Colonic mucosa (tissue), 4 donors: Measurements from ENCODE around the gene PAPPA2. TPM values are rescaled to one million over a fixed set of nuclear protein-coding genes. Genes with fewer than 3 reads are reported as not detected.
A peak's percentile ranks its signal among the peaks of the same experiment; 100 is the strongest.

Experiments used
- DNase-seq: peaks from one replicate; pipeline ENCODE4 v3.0.0-alpha.2; 2020
- H3K27ac ChIP-seq: fragments of 200-600 bp; one replicate; pipeline ENCODE4 v1.8.0; 2021
- H3K27me3 ChIP-seq: fragments of 200-600 bp; one replicate; pipeline ENCODE4 v1.8.0; 2021
- H3K36me3 ChIP-seq: fragments of 200-600 bp; one replicate; pipeline ENCODE4 v1.8.0; 2021
- H3K4me1 ChIP-seq: fragments of 200-600 bp; one replicate; pipeline ENCODE4 v1.8.0; 2021; ENCODE audit warnings: mild to moderate bottlenecking
- H3K4me3 ChIP-seq: fragments of 200-600 bp; one replicate; pipeline ENCODE4 v1.8.0; 2021
- H3K9ac ChIP-seq, 2 donors: one replicate each; pipeline ENCODE4 v1.7.0; 2013; ENCODE audit warnings: control low read depth in 2 of 2, low read depth in 2 of 2, low read length in 2 of 2
- H3K9me3 ChIP-seq: fragments of 200-600 bp; one replicate; pipeline ENCODE4 v1.8.0; 2021
- intact Hi-C: fragments of 100-400 bp; cut with DNase I; formaldehyde crosslinking; loops from one replicate; pipeline ENCODE4 v1.14.1; 2022
- total RNA-seq, 2 donors: library from RNA; stranded (reverse); fragmentation: NEBNext Ultra II Directional in 1 of 2; extraction: Animal tissue kit (Norgen Biotek cat#: 25700) in 1 of 2; gene quantifications; one replicate each; pipeline ENCODE4 v1.2.1, GENCODE V29; 2021
- TF ChIP-seq, protein P1 (sequence below): fragments of 200-600 bp; IDR thresholded peaks from one replicate; pipeline ENCODE4 v1.8.0; 2022; ENCODE audit warnings: antibody characterized with exemption, mild to moderate bottlenecking
- donor health status: healthy.
- donor health status: DM: no; HTN: no; CAD: no.
- donor health status: DM: no; HTN: no; CAD: no.

PAPPA2 gene
- total RNA-seq, 2 donors from 2014 or later = 3.1 to 3.6 TPM

DNA sequence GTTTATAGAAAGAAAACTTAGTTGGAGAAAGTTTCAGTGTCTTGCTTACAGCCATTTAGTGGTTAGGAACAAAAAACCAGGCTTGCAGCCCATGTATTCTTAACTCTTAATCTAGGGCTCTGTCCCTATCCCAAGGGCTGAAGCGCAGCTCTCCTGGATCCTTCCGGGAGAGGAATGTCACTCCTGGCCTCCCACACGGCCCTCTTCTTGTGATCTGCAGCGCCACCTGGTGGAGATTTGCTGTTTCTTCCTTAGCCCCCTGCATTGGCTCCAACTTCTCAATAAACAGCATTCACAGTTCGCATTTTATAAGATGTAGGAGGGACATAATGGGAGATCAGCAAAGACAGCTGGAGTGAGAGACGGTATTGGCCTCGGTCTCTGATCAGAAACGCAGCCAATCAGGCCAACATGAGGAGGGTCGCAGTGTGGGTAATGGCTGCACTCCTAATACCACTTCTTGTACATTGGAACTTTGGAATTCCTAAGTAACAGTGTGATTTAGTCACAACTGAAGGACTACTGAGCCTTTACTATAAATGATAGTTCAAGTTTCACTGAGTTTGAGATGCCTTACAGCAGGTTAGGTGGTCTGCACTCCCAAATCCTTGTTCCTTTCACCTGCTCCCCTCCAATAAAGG lies 418.1 kb downstream of the PAPPA2 start:
- Histone ChIP-seq H3K4me3 (no peak overlapping the region), H3K27me3 (no peaks in the 10 kb centered on the region), H3K36me3 (no peaks in the 10 kb centered on the region), H3K27ac (no peak overlapping the region), H3K4me1 (no peaks in the 10 kb centered on the region), H3K9me3 (no peaks in the 10 kb centered on the region), H3K9ac (no peak overlapping the region)
- intact Hi-C loops = loop anchor here (2.0 kb wide), 1 partner anchor 320 kb away; no protein-coding TSS in a partner anchor
- peak; percentile 69 for DNase-seq
- TF ChIP-seq, protein P1, sequence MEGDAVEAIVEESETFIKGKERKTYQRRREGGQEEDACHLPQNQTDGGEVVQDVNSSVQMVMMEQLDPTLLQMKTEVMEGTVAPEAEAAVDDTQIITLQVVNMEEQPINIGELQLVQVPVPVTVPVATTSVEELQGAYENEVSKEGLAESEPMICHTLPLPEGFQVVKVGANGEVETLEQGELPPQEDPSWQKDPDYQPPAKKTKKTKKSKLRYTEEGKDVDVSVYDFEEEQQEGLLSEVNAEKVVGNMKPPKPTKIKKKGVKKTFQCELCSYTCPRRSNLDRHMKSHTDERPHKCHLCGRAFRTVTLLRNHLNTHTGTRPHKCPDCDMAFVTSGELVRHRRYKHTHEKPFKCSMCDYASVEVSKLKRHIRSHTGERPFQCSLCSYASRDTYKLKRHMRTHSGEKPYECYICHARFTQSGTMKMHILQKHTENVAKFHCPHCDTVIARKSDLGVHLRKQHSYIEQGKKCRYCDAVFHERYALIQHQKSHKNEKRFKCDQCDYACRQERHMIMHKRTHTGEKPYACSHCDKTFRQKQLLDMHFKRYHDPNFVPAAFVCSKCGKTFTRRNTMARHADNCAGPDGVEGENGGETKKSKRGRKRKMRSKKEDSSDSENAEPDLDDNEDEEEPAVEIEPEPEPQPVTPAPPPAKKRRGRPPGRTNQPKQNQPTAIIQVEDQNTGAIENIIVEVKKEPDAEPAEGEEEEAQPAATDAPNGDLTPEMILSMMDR = peak; percentile 79

DNA sequence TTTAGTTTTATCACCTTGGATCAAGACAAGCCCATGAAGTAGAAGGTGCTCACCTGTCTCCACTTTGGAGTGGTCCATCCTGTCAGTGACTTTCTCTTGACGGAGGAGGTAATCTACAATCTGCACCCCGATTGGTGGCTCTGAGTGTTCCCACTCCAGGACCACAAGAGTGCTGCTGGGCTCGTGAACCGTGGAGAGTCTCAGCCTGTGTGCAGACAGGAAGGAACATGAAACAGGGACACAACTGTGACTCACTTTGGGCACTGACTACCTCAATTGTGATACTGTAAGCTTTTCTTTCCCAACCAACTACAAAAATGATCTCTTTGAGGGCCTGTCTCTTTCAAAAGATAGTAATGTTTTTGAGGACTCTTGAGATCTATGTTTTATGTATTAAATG lies 421.3 kb downstream of the PAPPA2 start:
- Histone ChIP-seq H3K9ac (no peak overlapping the region), H3K4me1 (no peaks in the 10 kb centered on the region), H3K9me3 (no peaks in the 10 kb centered on the region), H3K4me3 (no peak overlapping the region), H3K27ac (no peak overlapping the region), H3K36me3 (no peaks in the 10 kb centered on the region), H3K27me3 (no peaks in the 10 kb centered on the region)
- DNase-seq = no peak
- TF ChIP-seq, protein P1 = no peak
- intact Hi-C loops = no loop called here

DNA sequence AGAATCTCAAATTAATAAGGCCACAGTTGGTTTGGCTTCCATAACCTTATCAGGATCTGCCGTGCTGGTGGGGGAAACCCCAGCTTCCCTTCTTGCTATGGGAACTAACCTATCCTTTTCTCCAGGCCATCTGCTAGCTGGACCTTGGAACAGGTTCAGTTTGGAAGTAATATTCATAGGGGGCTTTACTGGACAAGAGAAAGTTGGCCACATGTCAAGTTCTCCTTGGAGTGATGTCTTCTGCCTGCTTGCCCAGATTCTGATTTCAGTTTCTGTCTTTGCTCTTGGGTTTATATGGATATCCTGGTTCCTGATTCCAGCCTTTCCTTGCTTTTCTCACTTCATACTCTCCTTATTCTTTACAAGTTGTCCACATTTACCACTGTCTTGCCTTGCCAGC lies 421.9 kb downstream of the PAPPA2 start:
- TF ChIP-seq, protein P1 = no peak
- Histone ChIP-seq H3K4me3 (no peak overlapping the region), H3K27ac (no peak overlapping the region), H3K9me3 (no peaks in the 10 kb centered on the region), H3K27me3 (no peaks in the 10 kb centered on the region), H3K4me1 (no peaks in the 10 kb centered on the region), H3K36me3 (no peaks in the 10 kb centered on the region), H3K9ac (no peak overlapping the region)
- intact Hi-C loops = no loop called here
- DNase-seq = no peak

DNA sequence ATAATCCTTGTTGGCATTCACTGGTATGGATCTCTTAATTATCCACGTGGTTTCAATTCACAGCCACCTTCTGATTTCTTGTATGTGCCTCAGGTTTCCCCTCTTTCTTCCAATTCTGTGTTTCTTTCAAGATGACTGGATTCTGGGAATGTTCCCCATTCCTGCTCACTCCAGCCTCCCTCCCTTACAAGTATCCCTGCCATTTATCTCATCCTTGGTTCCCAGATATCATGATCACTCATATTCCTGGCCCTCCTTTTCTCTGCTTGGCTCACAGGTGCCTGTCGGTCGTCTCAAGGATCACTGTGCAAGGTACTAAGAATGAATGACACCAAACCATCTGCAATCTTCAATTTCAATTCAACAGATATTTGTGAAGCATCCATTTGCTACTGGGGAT lies 422.4 kb downstream of the PAPPA2 start:
- H3K27ac ChIP-seq = no peak overlapping the region
- no peaks in the 10 kb centered on the region for H3K27me3 ChIP-seq
- no peak for DNase-seq
- no peak overlapping the region for H3K9ac ChIP-seq
- no peaks in the 10 kb centered on the region for H3K36me3 ChIP-seq
- no peaks in the 10 kb centered on the region for H3K9me3 ChIP-seq
- TF ChIP-seq, protein P1 = no peak
- H3K4me1 ChIP-seq = no peaks in the 10 kb centered on the region
- no peak overlapping the region for H3K4me3 ChIP-seq
- intact Hi-C loops = no loop called here

GRCh38 chr1:176885751-176886150 lies 422.8 kb downstream of the PAPPA2 start:
- intact Hi-C loops = no loop called here
- TF ChIP-seq, protein P1 = no peak
- no peak overlapping the region for H3K9ac ChIP-seq

More at GRCh38 chr1:176885751-176886150, 422.8 kb downstream of the PAPPA2 start:
- H3K36me3 ChIP-seq = no peaks in the 10 kb centered on the region
- no peak for DNase-seq
- H3K27me3 ChIP-seq = no peaks in the 10 kb centered on the region
- no peak overlapping the region for H3K4me3 ChIP-seq
- H3K27ac ChIP-seq = no peak overlapping the region
- no peaks in the 10 kb centered on the region for H3K4me1 ChIP-seq
- no peaks in the 10 kb centered on the region for H3K9me3 ChIP-seq
